D341Med (cell line): ENCODE results near the gene NUCB2.
"Not testable (repeated sequence)": the region's sequence is repeated elsewhere in the genome, so short reads cannot be mapped to it uniquely, and the experiment has no call there.

Experiments used
- DNase-seq: peaks from one replicate; pipeline ENCODE4 v3.0.0; 2012; ENCODE audit warnings: low spot score

Gene NUCB2

GRCh38 chr11:17276236-17277023 lies at the start of gene NUCB2:
NUCB2 (plus strand) TSS chr11:17276739; CDS start chr11:17295324, 18,585 bp downstream.
- DNase-seq, result peak; percentile 98

- DNase-seq, result not testable (repeated sequence)
These were observed 48.2 kb upstream of the NUCB2 start for GRCh38 chr11:17228186-17228925.

- no peak for DNase-seq
These were observed 46.9 kb upstream of the NUCB2 start for GRCh38 chr11:17229481-17230152.

- DNase-seq, result no peak
These were observed 45.4 kb upstream of the NUCB2 start for GRCh38 chr11:17230867-17231851.

- DNase-seq, result peak; percentile 34
These were observed 43.4 kb upstream of the NUCB2 start for GRCh38 chr11:17233101-17233500.

- DNase-seq, result no peak
These were observed 38.2 kb upstream of the NUCB2 start for GRCh38 chr11:17238377-17238776.

- DNase-seq, result not testable (repeated sequence)
These were observed 36.6 kb upstream of the NUCB2 start for GRCh38 chr11:17239927-17240326.

- DNase-seq, result no peak
These were observed 35.8 kb upstream of the NUCB2 start for GRCh38 chr11:17240780-17241179.

GRCh38 chr11:17242954-17243353 lies 33.6 kb upstream of the NUCB2 start:
- not testable (repeated sequence) for DNase-seq

GRCh38 chr11:17244046-17244445 lies 32.5 kb upstream of the NUCB2 start:
- DNase-seq, result no peak

GRCh38 chr11:17250561-17251350 lies 25.8 kb upstream of the NUCB2 start:
- no peak for DNase-seq

- DNase-seq, result no peak
These were observed 23.8 kb upstream of the NUCB2 start for GRCh38 chr11:17252704-17253103.

GRCh38 chr11:17256512-17256911 lies 20.0 kb upstream of the NUCB2 start:
- DNase-seq, result no peak

GRCh38 chr11:17257196-17257595 lies 19.3 kb upstream of the NUCB2 start:
- DNase-seq, result no peak

- no peak for DNase-seq
These were observed 17.9 kb upstream of the NUCB2 start for GRCh38 chr11:17258670-17259069.

- no peak for DNase-seq
These were observed 17.0 kb upstream of the NUCB2 start for GRCh38 chr11:17259519-17259918.

GRCh38 chr11:17260020-17260419 lies 16.5 kb upstream of the NUCB2 start:
- no peak for DNase-seq

GRCh38 chr11:17263769-17264168 lies 12.8 kb upstream of the NUCB2 start:
- DNase-seq, result no peak

GRCh38 chr11:17266781-17267180 lies 9.8 kb upstream of the NUCB2 start:
- DNase-seq, result no peak

GRCh38 chr11:17267576-17267975 lies 9.0 kb upstream of the NUCB2 start:
- no peak for DNase-seq

GRCh38 chr11:17268500-17268899 lies 8.0 kb upstream of the NUCB2 start:
- not testable (repeated sequence) for DNase-seq
